NCI-H2227 (cell line): ENCODE data around the gene PRDM15.
A peak's percentile ranks its signal among the peaks of the same experiment; 100 is the strongest.

ENCODE experiments used
- DNase-seq: peaks from one replicate; lab custom pipeline; 2025; ENCODE audit not compliant: unreplicated experiment; lab: John Stamatoyannopoulos, UW

The PRDM15 gene

GRCh38 chr21:41885341-41886024 lies 6.3 kb upstream of the PRDM15 start:
- DNase-seq: no peak

- no peak for DNase-seq
Measured at GRCh38 chr21:41884501-41885030, 5.4 kb upstream of the PRDM15 start.

DNA sequence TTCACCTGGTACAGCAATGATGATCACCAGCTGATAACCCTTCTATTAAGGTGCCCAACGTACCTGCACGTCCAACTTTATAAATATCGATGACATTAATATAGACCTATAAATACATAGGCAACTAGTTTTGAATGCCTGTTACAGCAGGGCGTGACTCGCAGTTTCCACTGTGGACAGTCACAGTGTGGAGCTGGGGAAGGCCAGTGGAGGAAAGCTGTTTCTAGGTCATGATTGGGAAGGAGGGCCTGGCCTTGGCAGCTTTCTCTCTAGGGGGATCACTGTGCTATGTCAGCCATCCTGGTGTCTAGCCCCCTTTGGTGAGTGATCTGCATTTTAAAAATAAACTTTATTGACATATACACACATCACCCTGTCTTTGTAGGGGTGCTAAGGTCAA lies 4.4 kb upstream of the PRDM15 start:
- DNase-seq: no peak

DNA sequence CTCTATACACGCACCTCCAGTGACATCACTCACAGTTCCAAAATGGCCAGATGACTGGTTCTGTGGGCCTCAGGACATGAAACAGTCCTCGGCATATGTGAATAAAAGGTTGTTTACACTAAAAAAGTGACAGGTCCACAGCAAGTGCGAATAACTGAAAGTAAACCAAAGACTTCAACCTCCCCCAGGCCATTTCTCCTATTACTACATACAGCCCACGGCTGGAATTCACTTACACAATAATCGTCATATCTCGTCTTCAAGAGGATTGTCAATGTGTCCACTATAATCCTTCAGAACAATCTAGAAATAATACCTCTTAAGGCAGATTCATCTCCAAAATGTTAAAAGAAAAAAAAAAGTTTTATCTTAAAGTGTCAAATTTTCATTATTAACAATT lies 1.9 kb upstream of the PRDM15 start:
- no peak for DNase-seq

- no peak for DNase-seq
Measured at GRCh38 chr21:41880153-41880552, 1.0 kb upstream of the PRDM15 start.

- DNase-seq: peak; percentile 89
Measured at GRCh38 chr21:41878831-41879189, 334 bp downstream of the PRDM15 start.

GRCh38 chr21:41877901-41878830 lies 978 bp downstream of the PRDM15 start:
- peak; percentile 63 for DNase-seq

DNA sequence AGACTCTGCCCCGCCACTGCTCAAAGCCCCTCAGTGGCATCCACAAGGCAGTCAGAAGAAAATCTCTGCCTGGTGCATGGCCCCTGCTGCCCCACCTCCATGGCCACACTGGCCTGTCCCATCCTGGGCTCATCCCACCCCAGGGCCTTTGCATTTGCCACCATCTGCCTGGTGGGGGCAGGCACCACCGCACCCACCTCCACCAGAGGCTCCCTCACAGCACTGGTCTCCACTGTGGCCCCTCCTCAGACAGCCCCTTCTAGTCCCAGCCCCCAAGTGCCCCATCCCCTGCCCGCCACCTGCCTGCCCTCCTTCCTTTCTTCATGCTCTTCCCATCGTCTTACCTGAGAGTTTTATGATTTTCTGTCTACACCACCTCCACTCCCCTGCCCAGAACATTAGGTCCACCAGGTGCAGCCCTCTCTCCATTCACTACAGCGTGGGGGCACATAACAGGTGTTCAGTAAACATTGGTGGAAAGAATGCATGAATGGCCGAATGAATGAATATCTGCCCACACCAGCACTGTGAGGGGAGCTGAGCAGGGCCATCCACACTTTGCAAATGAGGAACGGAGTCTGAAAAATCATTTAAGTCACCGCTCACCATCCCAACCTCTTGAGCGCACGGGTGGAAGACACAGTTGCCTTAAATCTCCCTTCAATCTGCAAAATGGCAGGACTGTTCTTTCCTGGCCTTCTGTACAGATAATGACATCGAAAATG lies 2.1 kb downstream of the PRDM15 start:
- no peak for DNase-seq

- no peak for DNase-seq
Measured at GRCh38 chr21:41876396-41876795, 2.7 kb downstream of the PRDM15 start.

DNA sequence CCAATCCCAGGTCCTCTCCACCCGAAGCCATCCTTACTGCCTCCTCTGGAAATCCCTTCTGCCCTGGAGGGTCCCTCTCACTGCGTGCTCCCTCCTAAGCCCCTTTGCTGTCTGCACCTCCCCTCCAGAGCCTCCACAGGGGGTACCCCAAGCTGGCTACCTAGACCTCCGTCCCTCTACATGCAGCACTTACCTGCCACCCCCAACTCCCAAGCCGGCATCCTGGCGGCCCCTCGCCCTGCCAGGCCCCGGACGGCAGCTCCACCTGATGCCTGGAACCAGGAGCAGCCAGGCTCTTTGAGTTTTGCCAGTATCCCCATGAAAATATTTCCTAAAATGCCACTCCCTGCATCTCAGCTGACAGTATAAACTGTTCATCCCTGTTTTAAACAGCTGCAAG lies 4.1 kb downstream of the PRDM15 start:
- DNase-seq: no peak

DNA sequence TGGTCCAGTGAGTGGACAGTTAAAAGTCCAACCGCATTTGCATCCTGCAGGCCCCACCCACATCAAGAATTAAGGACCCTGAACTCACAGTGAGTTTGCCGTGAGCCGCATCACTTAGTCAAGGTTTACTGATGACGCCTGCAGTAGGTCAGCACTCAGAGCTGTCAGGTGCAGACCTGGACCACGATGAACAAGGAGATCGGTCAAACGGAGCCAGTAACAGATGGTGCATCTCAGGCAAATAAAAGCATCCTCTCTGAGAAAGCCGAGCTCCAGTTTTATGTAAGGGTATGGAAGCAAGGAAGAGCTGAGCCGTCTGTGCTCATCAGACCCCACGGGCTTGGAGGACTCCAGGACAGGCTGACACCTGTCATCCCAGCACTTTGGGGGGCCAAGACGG lies 4.5 kb downstream of the PRDM15 start:
- no peak for DNase-seq

GRCh38 chr21:41873426-41873825 lies 5.7 kb downstream of the PRDM15 start:
- no peak for DNase-seq

GRCh38 chr21:41873005-41873404 lies 6.1 kb downstream of the PRDM15 start:
- no peak for DNase-seq

DNA sequence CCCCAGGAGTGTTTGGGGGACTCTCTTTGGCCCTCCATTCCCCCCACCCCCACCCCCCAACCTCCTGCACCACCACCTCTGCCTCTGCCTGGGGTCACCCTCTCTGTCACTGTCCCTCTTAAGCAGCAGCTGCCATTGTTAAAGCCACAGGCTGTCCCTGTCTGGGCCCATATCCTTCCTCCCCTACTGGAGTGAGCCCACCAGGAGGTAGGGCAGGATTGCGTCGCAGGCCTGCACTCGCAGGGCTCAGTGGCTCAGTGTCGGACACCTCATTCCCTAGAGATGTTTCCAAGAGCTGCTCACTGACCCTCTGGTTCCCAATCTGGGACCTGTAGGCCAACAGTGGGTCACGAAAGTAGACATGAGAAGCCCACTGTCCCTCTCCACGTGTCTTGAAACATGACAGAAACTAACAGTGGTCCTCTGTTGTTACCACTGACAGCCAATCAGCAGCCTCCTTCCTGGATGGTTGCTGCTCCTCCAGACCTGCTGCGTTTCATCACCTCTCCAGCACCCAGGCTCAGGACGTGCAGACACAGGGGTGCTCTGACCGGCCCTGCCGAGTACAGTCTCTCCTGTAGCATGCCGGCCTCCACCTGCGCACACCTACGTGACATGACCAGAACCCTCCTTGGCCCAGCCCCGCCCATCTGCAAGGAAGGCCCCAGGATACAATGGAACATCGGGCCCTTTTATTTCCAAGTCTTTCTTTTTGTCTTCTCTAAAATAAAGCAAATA lies 7.7 kb downstream of the PRDM15 start:
- no peak for DNase-seq

DNA sequence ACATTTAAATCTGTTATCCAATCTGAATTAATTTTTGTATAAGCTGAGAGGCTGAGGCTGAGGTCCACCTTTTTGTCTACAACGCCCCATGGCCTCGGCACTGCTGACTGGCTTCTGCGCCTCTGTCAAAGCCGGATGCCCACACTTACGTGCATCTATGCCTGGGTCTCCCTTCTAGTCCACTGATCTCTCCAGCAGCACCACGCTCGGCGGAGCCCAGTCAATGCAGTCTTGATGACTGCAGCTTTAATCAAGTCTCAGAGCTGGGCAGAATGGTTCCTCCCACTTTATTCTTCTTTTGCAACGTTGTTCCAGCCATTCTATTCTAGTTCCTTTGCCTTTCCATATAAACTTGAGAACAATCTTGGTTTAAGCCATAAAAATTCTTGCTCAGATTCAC lies 9.4 kb downstream of the PRDM15 start:
- no peak for DNase-seq

- DNase-seq: no peak
Measured at GRCh38 chr21:41868062-41868710, 11.0 kb downstream of the PRDM15 start.

GRCh38 chr21:41867313-41867712 lies 11.8 kb downstream of the PRDM15 start:
- no peak for DNase-seq

DNA sequence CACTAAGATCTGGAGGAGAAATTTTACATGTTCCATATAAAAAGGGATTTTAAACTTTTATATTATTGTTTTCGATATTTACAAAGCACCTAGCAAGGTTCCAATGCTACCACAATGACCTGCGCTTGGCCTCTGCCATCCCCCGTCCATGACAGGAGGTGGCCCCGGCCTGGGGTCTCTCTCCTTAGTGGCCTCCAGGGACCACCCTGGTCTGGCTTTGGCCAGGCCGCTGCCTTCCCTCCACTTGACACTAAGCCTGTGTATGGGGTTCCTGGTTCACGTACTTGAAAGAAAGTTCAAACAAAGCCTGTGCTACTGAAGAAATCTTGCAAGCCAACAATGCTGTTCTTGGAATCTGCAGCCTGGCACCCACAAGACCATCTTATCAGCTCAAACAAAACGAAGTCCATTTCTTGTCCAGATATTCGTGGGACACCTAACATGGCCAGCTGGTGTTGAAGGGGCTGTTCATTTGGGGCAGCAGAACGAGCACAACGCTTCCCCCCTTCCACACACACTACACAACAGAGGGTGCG lies 12.8 kb downstream of the PRDM15 start:
- DNase-seq: no peak

DNA sequence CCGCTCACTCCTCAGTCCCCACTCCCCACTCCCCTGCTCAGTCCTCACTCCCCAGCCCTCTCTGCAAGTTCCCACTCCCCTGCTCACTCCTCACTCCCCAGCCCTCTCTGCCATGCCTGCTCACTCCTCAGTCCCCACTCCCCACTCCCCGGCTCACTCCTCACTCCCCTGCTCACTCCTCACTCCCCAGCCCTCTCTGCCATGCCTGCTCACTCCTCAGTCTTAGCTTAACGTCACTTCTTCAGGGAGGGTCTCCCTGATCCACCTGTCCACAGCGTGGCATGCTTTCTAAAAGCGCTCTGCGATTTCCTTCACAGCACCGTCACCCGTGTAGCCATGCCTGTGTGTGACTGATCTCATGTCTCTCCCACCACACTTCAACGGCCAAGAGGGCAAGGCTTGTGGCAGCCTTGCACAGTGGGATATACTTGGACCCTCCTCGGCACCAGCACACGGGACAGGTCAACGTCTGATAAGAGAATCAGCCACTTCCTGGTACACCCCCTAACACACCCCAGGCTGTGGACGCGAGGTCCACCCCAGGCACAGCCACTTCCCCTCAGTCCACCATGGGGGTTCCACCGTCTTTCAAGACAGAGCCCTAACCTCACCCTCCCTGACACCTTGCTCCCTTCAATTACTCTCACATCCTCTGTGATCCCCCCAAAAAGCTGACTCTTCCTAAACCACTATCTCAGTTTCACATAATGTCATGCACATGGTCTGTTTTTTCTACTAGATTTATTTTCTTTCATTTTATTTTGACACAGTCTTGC lies 14.0 kb downstream of the PRDM15 start:
- no peak for DNase-seq
